Measurements from ENCODE around the gene ZDHHC7.

DNA sequence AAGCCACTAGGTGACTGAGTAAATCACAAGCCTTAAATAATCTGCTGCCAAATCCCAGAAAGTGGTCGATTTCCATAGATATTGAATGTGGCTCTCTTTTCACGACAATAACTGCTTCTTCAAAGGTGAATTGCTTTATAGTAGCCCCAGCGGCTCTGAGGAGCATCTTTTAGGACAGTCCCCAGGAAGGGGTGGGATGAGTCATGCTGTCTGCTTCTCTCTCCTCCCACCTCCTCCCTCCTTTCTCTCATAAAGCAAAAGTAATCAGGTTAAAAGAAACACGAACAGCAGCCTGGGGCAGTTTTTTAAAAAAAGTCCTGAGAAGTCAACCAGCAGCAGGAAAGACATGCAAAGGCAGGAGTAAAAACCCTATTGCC, 18.1 kb upstream of the ZDHHC7 start:
- TF ChIP-seq CTCF (IDR thresholded peaks at IDR 0.05) (no peak), POLR2A (IDR thresholded peaks at IDR 0.05) (no peak)

Data from heart left ventricle (tissue), 13 donors.